HG02970 (cell line): ENCODE results near the gene LILRB3.
"Not testable (repeated sequence)": the region's sequence is repeated elsewhere in the genome, so short reads cannot be mapped to it uniquely, and the experiment has no call there.

ENCODE experiments used
- ATAC-seq: cut with Tn5 transposase; IDR thresholded peaks from one replicate; pipeline ENCODE4 v1.9.1; 2021; ENCODE audit warnings: mild to moderate bottlenecking, moderate library complexity, moderate number of reproducible peaks; ENCODE audit not compliant: unreplicated experiment, low FRiP score

The LILRB3 gene

GRCh38 chr19:54214217-54214616 is 8.6 kb downstream of the LILRB3 start:
- ATAC-seq: not testable (repeated sequence)

GRCh38 chr19:54211235-54211634 is 11.6 kb downstream of the LILRB3 start:
- no peak for ATAC-seq

GRCh38 chr19:54209811-54210494 is 12.9 kb downstream of the LILRB3 start:
- no peak for ATAC-seq

GRCh38 chr19:54209058-54209810 is 13.6 kb downstream of the LILRB3 start:
- ATAC-seq: no peak

- no peak for ATAC-seq
These were observed 14.1 kb downstream of the LILRB3 start for GRCh38 chr19:54208784-54209057.

- no peak for ATAC-seq
These were observed 14.6 kb downstream of the LILRB3 start for GRCh38 chr19:54207983-54208783.

- ATAC-seq: no peak
These were observed 15.2 kb downstream of the LILRB3 start for GRCh38 chr19:54207676-54207982.

- ATAC-seq: not testable (repeated sequence)
These were observed 15.6 kb downstream of the LILRB3 start for GRCh38 chr19:54207193-54207592.

GRCh38 chr19:54206831-54207177 is 16.0 kb downstream of the LILRB3 start:
- ATAC-seq: no peak

GRCh38 chr19:54206030-54206830 is 16.6 kb downstream of the LILRB3 start:
- no peak for ATAC-seq

GRCh38 chr19:54204767-54205468 is 17.9 kb downstream of the LILRB3 start:
- no peak for ATAC-seq

- no peak for ATAC-seq
These were observed 19.6 kb downstream of the LILRB3 start for GRCh38 chr19:54203151-54203611.

- ATAC-seq: no peak
These were observed 20.8 kb downstream of the LILRB3 start for GRCh38 chr19:54201980-54202379.

GRCh38 chr19:54201172-54201701 is 21.6 kb downstream of the LILRB3 start:
- no peak for ATAC-seq

- no peak for ATAC-seq
These were observed 23.4 kb downstream of the LILRB3 start for GRCh38 chr19:54199401-54199800.

- ATAC-seq: no peak
These were observed 25.7 kb downstream of the LILRB3 start for GRCh38 chr19:54197121-54197520.

GRCh38 chr19:54196536-54196935 is 26.3 kb downstream of the LILRB3 start:
- ATAC-seq: no peak

GRCh38 chr19:54194463-54194862 is 28.3 kb downstream of the LILRB3 start:
- ATAC-seq: not testable (repeated sequence)

GRCh38 chr19:54193011-54193410 is 29.8 kb downstream of the LILRB3 start:
- no peak for ATAC-seq
